HepG2 (cell line): ENCODE data around the gene DNAJC5. TPM values are rescaled to one million over a fixed set of nuclear protein-coding genes. Genes with fewer than 3 reads are reported as not detected.

ENCODE experiments used
- AHR ChIP-seq: IDR thresholded peaks from 2 replicates; pipeline ENCODE4 v1.6.1; 2018; ENCODE audit warnings: missing genetic modification reagents, missing compliant biosample characterization
- BORCS8-MEF2B ChIP-seq: sonication (generic); formaldehyde crosslinking; IDR thresholded peaks from 2 replicates; pipeline ENCODE4 v1.8.0; 2022; ENCODE audit warnings: mild to moderate bottlenecking, missing genetic modification reagents
- CHD2 ChIP-seq: IDR thresholded peaks from 2 replicates; pipeline ENCODE4 v1.6.1; 2011; ENCODE audit warnings: low read depth, low read length, improper control_type of control experiment
- ELF1 ChIP-seq: sonication (generic); formaldehyde crosslinking; IDR thresholded peaks from 2 replicates; pipeline ENCODE4 v1.4.0; 2020; ENCODE audit warnings: missing genetic modification reagents
- ISX ChIP-seq: sonication (generic); formaldehyde crosslinking; conservative IDR thresholded peaks from 2 replicates; pipeline ENCODE4 v1.5.0; 2020; ENCODE audit warnings: missing genetic modification reagents
- JUND ChIP-seq: sonication (generic); formaldehyde crosslinking; IDR thresholded peaks from 2 replicates; pipeline ENCODE4 v1.8.0; 2022; ENCODE audit warnings: mild to moderate bottlenecking, missing genetic modification reagents
- LCORL ChIP-seq, 2 experiments: fragments of 450-650 bp in 1 of 2; sonication (generic) in 1 of 2; formaldehyde crosslinking in 1 of 2; IDR thresholded peaks; 2 replicates each; pipeline versions ENCODE4 v1.5.0 to v1.6.1; 2017 to 2020; ENCODE audit warnings: antibody characterized with exemption in 1 of 2, missing genetic modification reagents in 1 of 2
- RAD21 ChIP-seq: fragments of 450-650 bp; formaldehyde crosslinking; IDR thresholded peaks from 2 replicates; pipeline ENCODE4 v1.5.0; 2020; ENCODE audit warnings: mild to moderate bottlenecking
- RARA ChIP-seq: IDR thresholded peaks from 2 replicates; pipeline ENCODE4 v1.6.1; 2016; ENCODE audit warnings: missing genetic modification reagents, missing compliant biosample characterization
- RFX1 ChIP-seq: fragments of 450-650 bp; IDR thresholded peaks from 2 replicates; pipeline ENCODE4 v1.6.1; 2017
- SNAPC2 ChIP-seq: sonication (generic); formaldehyde crosslinking; IDR thresholded peaks from 2 replicates; pipeline ENCODE4 v1.8.1; 2022; ENCODE audit warnings: mild to moderate bottlenecking, missing genetic modification reagents
- SSRP1 ChIP-seq: IDR thresholded peaks from 2 replicates; pipeline ENCODE4 v1.6.1; 2016; ENCODE audit warnings: control low read depth
- STAG1 ChIP-seq: sonication (generic); formaldehyde crosslinking; IDR thresholded peaks from 2 replicates; pipeline ENCODE4 v1.4.0; 2020; ENCODE audit warnings: missing genetic modification reagents
- ZNF260 ChIP-seq: sonication (generic); formaldehyde crosslinking; IDR thresholded peaks from 2 replicates; pipeline ENCODE4 v1.4.0; 2020; ENCODE audit warnings: missing genetic modification reagents, low read depth, mild to moderate bottlenecking, borderline replicate concordance
- ZNF343 ChIP-seq: sonication (generic); formaldehyde crosslinking; IDR thresholded peaks from 2 replicates; pipeline ENCODE4 v1.4.0; 2020; ENCODE audit warnings: mild to moderate bottlenecking, missing genetic modification reagents
- ZNF619 ChIP-seq: sonication (generic); formaldehyde crosslinking; IDR thresholded peaks from 2 replicates; pipeline ENCODE4 v1.4.0; 2020; ENCODE audit warnings: mild to moderate bottlenecking, missing genetic modification reagents
- ZNF780A ChIP-seq: sonication (generic); formaldehyde crosslinking; IDR thresholded peaks from 2 replicates; pipeline ENCODE4 v1.8.0; 2022; ENCODE audit warnings: mild to moderate bottlenecking, missing genetic modification reagents, moderate library complexity
- ZNF788 ChIP-seq: sonication (generic); formaldehyde crosslinking; IDR thresholded peaks from 2 replicates; pipeline ENCODE4 v1.5.0; 2020; ENCODE audit warnings: mild to moderate bottlenecking, missing genetic modification reagents, borderline replicate concordance
- ZSCAN22 ChIP-seq: sonication (generic); formaldehyde crosslinking; IDR thresholded peaks from 2 replicates; pipeline ENCODE4 v1.4.0; 2020; ENCODE audit warnings: mild to moderate bottlenecking, missing genetic modification reagents
- polyA plus RNA-seq, 8 experiments: library from polyadenylated mRNA; depleted of rRNA in 3 of 8; stranded (reverse) in 7 of 8; unstranded in 1 of 8; fragments of >200 nt; fragmentation: Illumina TruSeq in 4 of 8; extraction: Trizol in 4 of 8; gene quantifications; 2 replicates each; pipeline versions ENCODE4 v1.2.1 to v1.2.3, GENCODE V29; 2011 to 2016; ENCODE audit warnings: low read depth in 4 of 8, missing spikeins in 1 of 8, mixed read lengths in 1 of 8; ENCODE audit not compliant: insufficient read depth in 1 of 8
- total RNA-seq, 5 experiments: library from RNA; depleted of rRNA; stranded (reverse); fragments of >200 nt; fragmentation: Illumina TruSeq; extraction: Trizol; gene quantifications; 2 replicates each; pipeline ENCODE4 v1.2.3, GENCODE V29; 2016; ENCODE audit warnings: low read depth in 1 of 5
- TF ChIP-seq, protein P1 (sequence below): sonication (generic); formaldehyde crosslinking; IDR thresholded peaks from 2 replicates; pipeline ENCODE4 v1.8.1; 2023; ENCODE audit warnings: mild to moderate bottlenecking, moderate library complexity, missing genetic modification reagents
- TF ChIP-seq, protein P2 (sequence below): sonication (generic); formaldehyde crosslinking; IDR thresholded peaks from 2 replicates; pipeline ENCODE4 v1.5.0; 2020; ENCODE audit warnings: mild to moderate bottlenecking, missing genetic modification reagents, borderline replicate concordance
- TF ChIP-seq, protein P3 (sequence below): sonication (generic); formaldehyde crosslinking; IDR thresholded peaks from 2 replicates; pipeline ENCODE4 v1.5.1; 2020; ENCODE audit warnings: mild to moderate bottlenecking, missing genetic modification reagents, borderline replicate concordance
- TF ChIP-seq, protein P4 (sequence below): fragments of 450-650 bp; IDR thresholded peaks from 2 replicates; pipeline ENCODE4 v1.6.1; 2016

The DNAJC5 gene
- total and polyA plus RNA-seq, 2 of the 13 experiments (the other 11 are each of a cell fraction or from before 2014, with no cell fraction given), result 42.8 to 64.5 TPM

DNA sequence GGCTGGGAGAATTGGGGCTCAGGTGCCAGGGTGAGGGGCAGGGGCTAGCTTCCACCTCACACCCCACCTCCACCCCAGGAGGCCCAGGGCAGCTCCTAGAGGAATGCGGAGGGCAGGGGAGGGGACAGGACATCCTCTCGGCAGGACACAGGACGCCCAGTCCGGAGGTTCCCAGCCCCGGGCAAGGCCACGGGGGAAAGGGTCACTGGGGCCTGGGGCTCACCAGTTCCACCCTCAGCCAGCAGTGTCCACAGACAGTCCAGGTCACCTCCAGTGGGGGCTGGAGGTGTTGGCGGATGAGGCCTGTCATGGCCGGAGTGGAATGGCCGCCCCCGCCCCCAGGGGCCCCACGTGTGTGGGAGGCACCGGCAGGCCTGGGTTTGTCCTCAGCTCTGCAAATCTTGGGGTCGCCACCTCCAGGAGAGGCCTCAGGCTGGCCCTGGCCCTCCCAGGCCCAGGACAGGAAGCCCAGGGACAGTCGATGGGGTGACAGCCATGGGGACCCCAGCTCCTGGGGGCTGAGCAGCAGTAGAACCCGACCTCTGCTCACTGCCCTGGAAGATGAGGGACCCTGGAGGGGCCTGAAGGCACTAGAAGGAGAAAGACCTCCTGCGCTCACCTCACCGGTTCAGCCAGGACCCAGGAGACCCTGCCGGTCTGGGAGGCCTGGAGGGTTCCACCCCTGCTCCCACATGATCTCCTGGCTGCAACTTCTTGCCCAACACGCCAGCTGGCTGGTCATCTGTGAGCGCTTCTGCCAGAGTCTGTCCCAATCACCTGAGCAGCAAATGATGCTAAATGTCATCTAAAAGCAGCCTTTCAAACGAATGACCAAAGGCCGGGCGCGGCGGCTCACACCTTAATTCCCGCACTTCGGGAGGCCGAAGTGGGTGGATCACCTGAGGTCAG is 46.7 kb upstream of the DNAJC5 start (continued):
- TF ChIP-seq, protein P1, sequence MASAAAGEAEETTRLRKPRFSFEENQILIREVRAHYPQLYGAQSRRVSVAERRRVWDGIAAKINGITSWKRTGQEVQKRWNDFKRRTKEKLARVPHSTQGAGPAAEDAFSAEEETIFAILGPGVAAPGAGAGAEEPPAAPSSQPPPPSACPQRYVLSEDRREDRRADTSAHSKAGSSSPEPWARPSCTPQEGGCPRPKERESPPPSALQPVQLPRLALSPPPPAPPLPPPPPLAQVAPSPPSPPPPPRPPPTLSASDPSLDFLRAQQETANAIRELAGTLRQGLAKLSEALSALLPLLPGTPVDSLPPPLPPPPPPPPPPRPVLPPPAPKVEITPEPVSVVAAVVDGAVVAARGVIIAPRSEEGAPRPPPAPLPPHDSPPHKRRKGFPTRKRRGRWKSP (CRISPR knock-in tag), result no peak
- no peak for TF ChIP-seq BORCS8-MEF2B (CRISPR knock-in tag)
- TF ChIP-seq SNAPC2 (CRISPR knock-in tag), result no peak
- no peak for TF ChIP-seq STAG1 (CRISPR knock-in tag)
- TF ChIP-seq ISX, result no peak
- no peak; the same call in 1 of the 2 replicates for TF ChIP-seq ELF1 (CRISPR knock-in tag)
- TF ChIP-seq ZNF343 (CRISPR knock-in tag), result no peak
- no peak for TF ChIP-seq ZNF619
- no peak for TF ChIP-seq ZSCAN22
- TF ChIP-seq RFX1, result no peak
- TF ChIP-seq, protein P2, sequence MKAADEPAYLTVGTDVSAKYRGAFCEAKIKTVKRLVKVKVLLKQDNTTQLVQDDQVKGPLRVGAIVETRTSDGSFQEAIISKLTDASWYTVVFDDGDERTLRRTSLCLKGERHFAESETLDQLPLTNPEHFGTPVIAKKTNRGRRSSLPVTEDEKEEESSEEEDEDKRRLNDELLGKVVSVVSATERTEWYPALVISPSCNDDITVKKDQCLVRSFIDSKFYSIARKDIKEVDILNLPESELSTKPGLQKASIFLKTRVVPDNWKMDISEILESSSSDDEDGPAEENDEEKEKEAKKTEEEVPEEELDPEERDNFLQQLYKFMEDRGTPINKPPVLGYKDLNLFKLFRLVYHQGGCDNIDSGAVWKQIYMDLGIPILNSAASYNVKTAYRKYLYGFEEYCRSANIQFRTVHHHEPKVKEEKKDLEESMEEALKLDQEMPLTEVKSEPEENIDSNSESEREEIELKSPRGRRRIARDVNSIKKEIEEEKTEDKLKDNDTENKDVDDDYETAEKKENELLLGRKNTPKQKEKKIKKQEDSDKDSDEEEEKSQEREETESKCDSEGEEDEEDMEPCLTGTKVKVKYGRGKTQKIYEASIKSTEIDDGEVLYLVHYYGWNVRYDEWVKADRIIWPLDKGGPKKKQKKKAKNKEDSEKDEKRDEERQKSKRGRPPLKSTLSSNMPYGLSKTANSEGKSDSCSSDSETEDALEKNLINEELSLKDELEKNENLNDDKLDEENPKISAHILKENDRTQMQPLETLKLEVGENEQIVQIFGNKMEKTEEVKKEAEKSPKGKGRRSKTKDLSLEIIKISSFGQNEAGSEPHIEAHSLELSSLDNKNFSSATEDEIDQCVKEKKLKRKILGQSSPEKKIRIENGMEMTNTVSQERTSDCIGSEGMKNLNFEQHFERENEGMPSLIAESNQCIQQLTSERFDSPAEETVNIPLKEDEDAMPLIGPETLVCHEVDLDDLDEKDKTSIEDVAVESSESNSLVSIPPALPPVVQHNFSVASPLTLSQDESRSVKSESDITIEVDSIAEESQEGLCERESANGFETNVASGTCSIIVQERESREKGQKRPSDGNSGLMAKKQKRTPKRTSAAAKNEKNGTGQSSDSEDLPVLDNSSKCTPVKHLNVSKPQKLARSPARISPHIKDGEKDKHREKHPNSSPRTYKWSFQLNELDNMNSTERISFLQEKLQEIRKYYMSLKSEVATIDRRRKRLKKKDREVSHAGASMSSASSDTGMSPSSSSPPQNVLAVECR (CRISPR knock-in tag), result peak; percentile 11; the same call in 1 of the 2 replicates
- no peak for TF ChIP-seq ZNF780A (CRISPR knock-in tag)
- no peak; the same call in 1 of the 2 replicates for TF ChIP-seq ZNF788 (CRISPR knock-in tag)
- peak; percentile 33 for TF ChIP-seq RARA (CRISPR knock-in tag)
- TF ChIP-seq, protein P3, sequence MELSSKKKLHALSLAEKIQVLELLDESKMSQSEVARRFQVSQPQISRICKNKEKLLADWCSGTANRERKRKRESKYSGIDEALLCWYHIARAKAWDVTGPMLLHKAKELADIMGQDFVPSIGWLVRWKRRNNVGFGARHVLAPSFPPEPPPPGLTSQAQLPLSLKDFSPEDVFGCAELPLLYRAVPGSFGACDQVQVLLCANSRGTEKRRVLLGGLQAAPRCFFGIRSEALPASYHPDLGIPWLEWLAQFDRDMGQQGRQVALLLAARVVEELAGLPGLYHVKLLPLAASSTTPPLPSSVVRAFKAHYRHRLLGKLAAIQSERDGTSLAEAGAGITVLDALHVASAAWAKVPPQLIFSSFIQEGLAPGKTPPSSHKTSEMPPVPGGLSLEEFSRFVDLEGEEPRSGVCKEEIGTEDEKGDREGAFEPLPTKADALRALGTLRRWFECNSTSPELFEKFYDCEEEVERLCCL (CRISPR knock-in tag), result no peak
- no peak for TF ChIP-seq JUND (CRISPR knock-in tag)
- 0 out of 2 replicates have a peak, but pooled peaks have one; percentile 15 for TF ChIP-seq CHD2
- TF ChIP-seq ZNF260 (CRISPR knock-in tag), result no peak
- no peak for TF ChIP-seq SSRP1 (CRISPR knock-in tag)
- TF ChIP-seq, protein P4, sequence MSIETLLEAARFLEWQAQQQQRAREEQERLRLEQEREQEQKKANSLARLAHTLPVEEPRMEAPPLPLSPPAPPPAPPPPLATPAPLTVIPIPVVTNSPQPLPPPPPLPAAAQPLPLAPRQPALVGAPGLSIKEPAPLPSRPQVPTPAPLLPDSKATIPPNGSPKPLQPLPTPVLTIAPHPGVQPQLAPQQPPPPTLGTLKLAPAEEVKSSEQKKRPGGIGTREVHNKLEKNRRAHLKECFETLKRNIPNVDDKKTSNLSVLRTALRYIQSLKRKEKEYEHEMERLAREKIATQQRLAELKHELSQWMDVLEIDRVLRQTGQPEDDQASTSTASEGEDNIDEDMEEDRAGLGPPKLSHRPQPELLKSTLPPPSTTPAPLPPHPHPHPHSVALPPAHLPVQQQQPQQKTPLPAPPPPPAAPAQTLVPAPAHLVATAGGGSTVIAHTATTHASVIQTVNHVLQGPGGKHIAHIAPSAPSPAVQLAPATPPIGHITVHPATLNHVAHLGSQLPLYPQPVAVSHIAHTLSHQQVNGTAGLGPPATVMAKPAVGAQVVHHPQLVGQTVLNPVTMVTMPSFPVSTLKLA, result no peak
- no peak for TF ChIP-seq AHR (CRISPR knock-in tag)
- 0 out of 2 replicates have a peak, but pooled peaks have one; percentile 9 for TF ChIP-seq RAD21 (CRISPR knock-in tag)
- no peak for TF ChIP-seq LCORL (IDR thresholded peaks at IDR 0.05)
- TF ChIP-seq LCORL (CRISPR knock-in tag; IDR thresholded peaks at IDR 0.05), result peak; percentile 47; the same call in 1 of the 2 replicates
